Smooth muscle cell (in vitro differentiated cells): Measurements from ENCODE around the gene LOXL1. TPM values are rescaled to one million over a fixed set of nuclear protein-coding genes. Genes with fewer than 3 reads are reported as not detected.

Source experiments
- DNase-seq: peaks from one replicate; lab custom pipeline; 2025; ENCODE audit not compliant: unreplicated experiment; lab: John Stamatoyannopoulos, UW
- H2AFZ ChIP-seq: fragments of 200-600 bp; sonication (generic); 2 replicates; pipeline ENCODE4 v1.6.0; 2016; ENCODE audit warnings: antibody characterized with exemption, low read depth, mild to moderate bottlenecking
- H3F3A ChIP-seq: fragments of 200-600 bp; sonication (generic); 2 replicates; pipeline ENCODE4 v1.6.0; 2017; ENCODE audit warnings: antibody characterized with exemption, low read depth
- H3K27ac ChIP-seq: fragments of 200-600 bp; sonication (generic); 2 replicates; pipeline ENCODE4 v1.5.1; 2016; ENCODE audit warnings: low read depth, mild to moderate bottlenecking
- H3K27me3 ChIP-seq: fragments of 200-600 bp; sonication (generic); 2 replicates; pipeline ENCODE4 v1.6.1; 2016; ENCODE audit warnings: low read depth, mild to moderate bottlenecking
- H3K36me3 ChIP-seq: fragments of 200-600 bp; sonication (generic); 2 replicates; pipeline ENCODE4 v1.5.1; 2016; ENCODE audit warnings: low read depth
- H3K4me1 ChIP-seq: fragments of 200-600 bp; sonication (generic); 2 replicates; pipeline ENCODE4 v1.5.1; 2016; ENCODE audit warnings: low read depth
- H3K4me2 ChIP-seq: fragments of 200-600 bp; sonication (generic); 2 replicates; pipeline ENCODE4 v1.6.0; 2016; ENCODE audit warnings: mild to moderate bottlenecking
- H3K4me3 ChIP-seq: fragments of 200-600 bp; sonication (generic); 2 replicates; pipeline ENCODE4 v1.5.1; 2016; ENCODE audit warnings: mild to moderate bottlenecking
- H3K79me2 ChIP-seq: fragments of 200-600 bp; sonication (generic); 2 replicates; pipeline ENCODE4 v1.6.0; 2016; ENCODE audit warnings: low read depth, mild to moderate bottlenecking
- H3K9ac ChIP-seq: fragments of 200-600 bp; sonication (generic); 2 replicates; pipeline ENCODE4 v1.6.0; 2016; ENCODE audit warnings: low read depth
- H3K9me3 ChIP-seq: fragments of 200-600 bp; sonication (generic); replicated peaks from 2 replicates; pipeline ENCODE4 v1.5.1; 2016; ENCODE audit warnings: low read depth
- H4K20me1 ChIP-seq: fragments of 200-600 bp; sonication (generic); 2 replicates; pipeline ENCODE4 v1.6.0; 2016; ENCODE audit warnings: low read depth
- WGBS: methylation state at CpG from one replicate; pipeline ENCODE4 v1.1.7; 2016; ENCODE audit warnings: low lambda C conversion rate; 5-methylcytosine and 5-hydroxymethylcytosine counted together
- polyA plus RNA-seq: library from polyadenylated mRNA; unstranded; fragments of >200 nt; fragmentation: Nextera tagmentation; extraction: Ambion mirVana; gene quantifications from 2 replicates; pipeline ENCODE4 v1.2.1, GENCODE V29; 2016
- total RNA-seq: library from RNA; depleted of rRNA; stranded (reverse); fragments of >200 nt; gene quantifications from 2 replicates; pipeline ENCODE4 v1.2.3, GENCODE V29; 2014
- TF ChIP-seq, protein P1 (sequence below): fragments of 200-600 bp; sonication (generic); IDR thresholded peaks from 2 replicates; pipeline ENCODE4 v1.5.1; 2017; ENCODE audit warnings: borderline replicate concordance, mild to moderate bottlenecking, antibody characterized with exemption; ENCODE audit not compliant: insufficient read depth, poor library complexity, severe bottlenecking

Gene LOXL1
- total and polyA plus RNA-seq, 2 experiments from 2014 or later: 252 to 899 TPM

DNA sequence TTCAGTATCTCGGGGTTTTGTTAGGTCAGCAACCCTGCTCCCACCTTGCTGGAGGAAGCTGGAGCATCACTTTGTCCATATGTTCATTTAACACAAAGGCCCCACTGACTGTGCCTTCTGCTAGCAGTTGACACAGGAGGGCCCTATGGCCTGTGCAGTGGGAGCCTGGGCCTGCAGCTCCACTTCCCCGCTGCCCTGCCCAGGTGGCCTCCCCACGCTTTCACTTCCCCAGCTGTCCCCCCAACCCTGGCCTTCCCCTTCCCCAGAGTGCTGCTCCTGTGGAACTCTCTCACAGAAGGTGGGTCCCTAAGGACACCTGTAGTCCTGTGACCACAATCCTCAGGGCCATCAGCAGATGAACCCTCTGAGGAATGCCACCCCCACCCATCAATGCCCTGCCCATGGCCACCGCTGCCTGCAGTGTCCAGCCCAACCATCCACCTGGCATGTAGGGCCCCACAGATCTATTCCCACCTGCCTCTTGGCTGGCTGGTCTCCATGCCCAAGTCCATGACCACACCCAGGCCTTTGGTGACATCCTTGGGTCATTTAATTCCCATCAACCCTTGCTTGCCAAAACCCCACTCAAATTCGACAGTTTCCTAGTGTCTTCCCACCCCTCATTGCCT, 39.4 kb upstream of the LOXL1 start:
- Histone ChIP-seq H4K20me1 (no peaks in the 10 kb centered on the region), H3K4me3 (no peak overlapping the region), H3K36me3 (no peaks in the 10 kb centered on the region), H3K4me1 (no peaks in the 10 kb centered on the region), H3K4me2 (no peak overlapping the region), H3K27ac (no peak overlapping the region), H3K27me3 (peaks cover 13% of the 10 kb centered on the region), H3K9me3 (no peaks in the 10 kb centered on the region), H3F3A (no peaks in the 10 kb centered on the region), H3K79me2 (no peaks in the 10 kb centered on the region), H2AFZ (no peak overlapping the region), H3K9ac (no peak overlapping the region)
- TF ChIP-seq, protein P1, sequence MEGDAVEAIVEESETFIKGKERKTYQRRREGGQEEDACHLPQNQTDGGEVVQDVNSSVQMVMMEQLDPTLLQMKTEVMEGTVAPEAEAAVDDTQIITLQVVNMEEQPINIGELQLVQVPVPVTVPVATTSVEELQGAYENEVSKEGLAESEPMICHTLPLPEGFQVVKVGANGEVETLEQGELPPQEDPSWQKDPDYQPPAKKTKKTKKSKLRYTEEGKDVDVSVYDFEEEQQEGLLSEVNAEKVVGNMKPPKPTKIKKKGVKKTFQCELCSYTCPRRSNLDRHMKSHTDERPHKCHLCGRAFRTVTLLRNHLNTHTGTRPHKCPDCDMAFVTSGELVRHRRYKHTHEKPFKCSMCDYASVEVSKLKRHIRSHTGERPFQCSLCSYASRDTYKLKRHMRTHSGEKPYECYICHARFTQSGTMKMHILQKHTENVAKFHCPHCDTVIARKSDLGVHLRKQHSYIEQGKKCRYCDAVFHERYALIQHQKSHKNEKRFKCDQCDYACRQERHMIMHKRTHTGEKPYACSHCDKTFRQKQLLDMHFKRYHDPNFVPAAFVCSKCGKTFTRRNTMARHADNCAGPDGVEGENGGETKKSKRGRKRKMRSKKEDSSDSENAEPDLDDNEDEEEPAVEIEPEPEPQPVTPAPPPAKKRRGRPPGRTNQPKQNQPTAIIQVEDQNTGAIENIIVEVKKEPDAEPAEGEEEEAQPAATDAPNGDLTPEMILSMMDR: no peak
- no peak for DNase-seq
- 94% methylated on average over 5 of the region's 5 CpGs for WGBS

DNA sequence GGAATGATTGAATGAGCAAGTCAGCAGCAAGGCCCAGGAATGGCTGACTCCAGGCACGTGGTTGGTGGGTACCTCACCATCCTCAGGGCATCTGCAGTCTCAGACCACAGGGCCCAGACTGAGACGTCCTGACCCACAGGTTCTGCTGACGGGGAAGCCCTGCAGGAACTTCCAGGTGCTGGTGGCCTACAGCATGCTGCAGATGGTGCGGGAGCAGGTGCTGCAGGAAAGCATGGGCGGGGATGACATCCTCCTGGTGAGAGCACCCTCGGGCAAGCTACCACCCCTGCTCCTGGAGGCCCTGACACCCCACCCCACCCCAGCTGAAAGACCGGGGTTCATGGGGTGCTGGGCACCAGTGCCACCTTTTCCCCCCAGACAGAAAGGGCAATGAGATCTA, 38.8 kb upstream of the LOXL1 start:
- no peak overlapping the region for H3K4me2 ChIP-seq
- no peak overlapping the region for H3K27ac ChIP-seq
- H3K4me3 ChIP-seq: no peak overlapping the region
- H3K27me3 ChIP-seq: peaks cover 13% of the 10 kb centered on the region
- H2AFZ ChIP-seq: no peak overlapping the region
- H3K9me3 ChIP-seq: no peaks in the 10 kb centered on the region
- H3K4me1 ChIP-seq: no peaks in the 10 kb centered on the region
- DNase-seq: no peak
- WGBS: 81% methylated on average over 7 of the region's 7 CpGs
- no peak overlapping the region for H3K9ac ChIP-seq
- H3K79me2 ChIP-seq: no peaks in the 10 kb centered on the region
- H3K36me3 ChIP-seq: no peaks in the 10 kb centered on the region
- H4K20me1 ChIP-seq: no peaks in the 10 kb centered on the region
- no peaks in the 10 kb centered on the region for H3F3A ChIP-seq
- TF ChIP-seq, protein P1: no peak

DNA sequence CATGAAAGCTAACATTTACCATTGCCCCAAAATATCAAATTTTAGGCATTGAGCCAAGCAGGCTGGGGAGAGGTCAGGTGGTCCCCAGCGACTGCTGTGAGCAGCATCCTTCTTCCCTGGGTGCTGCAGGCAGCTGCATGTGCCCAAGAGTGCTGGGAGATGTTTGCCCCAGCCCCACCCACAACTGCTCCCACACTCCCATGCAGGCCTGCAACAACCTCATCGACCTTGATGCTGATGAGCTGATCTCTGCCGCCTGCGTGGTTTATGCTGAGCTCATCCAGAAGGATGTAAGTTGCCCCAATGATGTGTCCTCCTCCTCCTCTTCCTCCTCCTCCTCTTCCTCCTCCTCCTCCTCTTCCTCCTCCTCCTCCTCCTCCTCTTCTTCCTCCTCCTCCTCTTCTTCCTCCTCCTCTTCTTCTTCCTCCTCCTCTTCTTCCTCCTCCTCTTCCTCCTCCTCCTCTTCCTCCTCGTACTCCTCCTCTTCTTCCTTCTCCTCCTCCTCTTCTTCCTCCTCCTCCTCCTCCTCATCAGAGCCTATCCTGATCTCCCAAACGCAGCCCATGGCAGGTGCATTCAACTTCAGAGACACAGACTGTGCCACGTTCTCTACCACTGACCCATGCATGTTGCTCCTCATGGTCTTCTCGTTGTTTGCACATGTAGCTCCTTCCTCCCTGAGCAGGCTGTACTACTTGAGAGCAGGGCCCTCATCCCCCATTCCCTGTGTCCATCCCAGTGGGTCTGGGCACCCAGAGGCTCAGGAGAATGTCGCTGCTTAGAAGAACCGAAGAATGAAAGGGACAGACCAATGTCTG, 37.8 kb upstream of the LOXL1 start:
- H3K4me3 ChIP-seq: no peak overlapping the region
- WGBS: 85% methylated on average over 9 of the region's 10 CpGs
- no peaks in the 10 kb centered on the region for H3K36me3 ChIP-seq
- H4K20me1 ChIP-seq: no peaks in the 10 kb centered on the region
- H3K27ac ChIP-seq: no peak overlapping the region
- H3K27me3 ChIP-seq: peaks cover 13% of the 10 kb centered on the region
- TF ChIP-seq, protein P1: no peak
- DNase-seq: no peak
- no peaks in the 10 kb centered on the region for H3F3A ChIP-seq
- no peak overlapping the region for H3K4me2 ChIP-seq
- no peaks in the 10 kb centered on the region for H3K4me1 ChIP-seq
- H3K9me3 ChIP-seq: no peaks in the 10 kb centered on the region
- H2AFZ ChIP-seq: no peak overlapping the region
- no peak overlapping the region for H3K9ac ChIP-seq
- H3K79me2 ChIP-seq: no peaks in the 10 kb centered on the region
